HCT116 (cell line): ENCODE results near the gene CSGALNACT2. TPM values are rescaled to one million over a fixed set of nuclear protein-coding genes. Genes with fewer than 3 reads are reported as not detected.

Experiments used
- CEBPB ChIP-seq: IDR thresholded peaks from 2 replicates; pipeline ENCODE4 v1.6.1; 2012; ENCODE audit warnings: low read depth
- EZH2 ChIP-seq: fragments of 200-600 bp; sonication (generic); IDR thresholded peaks from 2 replicates; pipeline ENCODE4 v1.6.1; 2017; ENCODE audit warnings: antibody characterized with exemption, mixed run types
- JUND ChIP-seq: IDR thresholded peaks from 2 replicates; pipeline ENCODE4 v1.6.1; 2012
- RAD21 ChIP-seq: IDR thresholded peaks from 2 replicates; pipeline ENCODE4 v1.6.1; 2012; ENCODE audit warnings: low read depth, mild to moderate bottlenecking
- total RNA-seq: library from RNA; stranded (reverse); gene quantifications from one replicate; pipeline ENCODE4 v1.2.1, GENCODE V29; 2021; ENCODE audit not compliant: unreplicated experiment
- TF ChIP-seq, protein P1 (sequence below), 3 experiments: fragments of 200-600 bp in 1 of 3; sonication (generic) in 1 of 3; IDR thresholded peaks in 2 of 3; conservative IDR thresholded peaks in 1 of 3; 2 replicates each; pipeline ENCODE4 v1.5.1; 2012 to 2017; ENCODE audit warnings: low read depth in 2 of 3, low read length in 2 of 3, antibody characterized with exemption in 1 of 3, borderline replicate concordance in 1 of 3, control low read depth in 1 of 3, mild to moderate bottlenecking in 1 of 3, mixed read lengths in 1 of 3, mixed run types in 1 of 3, moderate library complexity in 1 of 3; ENCODE audit not compliant: insufficient read depth in 1 of 3
- TF ChIP-seq, protein P2 (sequence below): IDR thresholded peaks from 2 replicates; pipeline ENCODE4 v1.6.1; 2012
- TF ChIP-seq, protein P3 (sequence below): IDR thresholded peaks from 2 replicates; pipeline ENCODE4 v1.6.1; 2011; ENCODE audit warnings: mild to moderate bottlenecking, low read length, moderate library complexity; ENCODE audit not compliant: insufficient replicate concordance; ENCODE audit errors: extremely low read depth

The CSGALNACT2 gene
- total RNA-seq, 1 experiment from 2014 or later, result 9.9 TPM

DNA sequence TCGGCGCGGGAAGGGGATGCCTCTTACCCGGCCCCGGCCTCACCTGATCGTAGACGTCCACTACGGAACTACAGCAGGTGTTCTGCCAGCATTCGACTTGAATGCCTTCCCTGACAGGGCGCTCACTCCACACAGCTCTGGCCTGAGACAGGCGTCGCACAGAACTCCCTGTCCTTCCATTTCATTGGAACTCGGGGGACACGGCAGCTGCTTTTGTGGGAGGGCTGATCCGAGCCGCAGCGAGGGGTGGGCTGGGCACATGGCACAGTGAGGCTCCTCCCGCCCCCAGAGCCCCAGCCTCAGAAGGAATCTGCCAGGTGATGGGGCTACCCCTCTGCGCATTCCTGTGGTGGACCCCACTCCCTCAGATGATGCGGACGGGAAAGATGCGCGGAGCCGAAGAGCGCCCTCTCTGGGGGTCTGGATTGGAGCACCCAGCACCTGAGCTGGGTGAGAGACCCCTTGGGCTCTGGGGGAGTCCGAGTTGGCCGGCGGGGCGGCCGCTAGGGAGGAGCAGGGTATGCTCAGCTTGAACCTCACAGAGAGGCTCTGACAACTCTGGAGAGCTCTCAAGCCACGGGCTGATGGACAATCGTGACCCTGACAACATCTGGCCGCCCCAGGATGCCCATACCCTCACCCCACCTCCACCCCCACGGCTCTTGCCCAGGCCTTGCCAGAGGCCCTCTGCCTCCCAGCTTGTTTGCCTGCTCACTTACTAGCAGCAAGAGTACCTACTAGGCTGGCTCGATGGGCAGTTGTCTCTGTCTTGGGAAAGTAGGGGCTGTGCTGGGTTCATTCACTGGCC, 92.1 kb downstream of the CSGALNACT2 start (continued):
- TF ChIP-seq, protein P1, sequence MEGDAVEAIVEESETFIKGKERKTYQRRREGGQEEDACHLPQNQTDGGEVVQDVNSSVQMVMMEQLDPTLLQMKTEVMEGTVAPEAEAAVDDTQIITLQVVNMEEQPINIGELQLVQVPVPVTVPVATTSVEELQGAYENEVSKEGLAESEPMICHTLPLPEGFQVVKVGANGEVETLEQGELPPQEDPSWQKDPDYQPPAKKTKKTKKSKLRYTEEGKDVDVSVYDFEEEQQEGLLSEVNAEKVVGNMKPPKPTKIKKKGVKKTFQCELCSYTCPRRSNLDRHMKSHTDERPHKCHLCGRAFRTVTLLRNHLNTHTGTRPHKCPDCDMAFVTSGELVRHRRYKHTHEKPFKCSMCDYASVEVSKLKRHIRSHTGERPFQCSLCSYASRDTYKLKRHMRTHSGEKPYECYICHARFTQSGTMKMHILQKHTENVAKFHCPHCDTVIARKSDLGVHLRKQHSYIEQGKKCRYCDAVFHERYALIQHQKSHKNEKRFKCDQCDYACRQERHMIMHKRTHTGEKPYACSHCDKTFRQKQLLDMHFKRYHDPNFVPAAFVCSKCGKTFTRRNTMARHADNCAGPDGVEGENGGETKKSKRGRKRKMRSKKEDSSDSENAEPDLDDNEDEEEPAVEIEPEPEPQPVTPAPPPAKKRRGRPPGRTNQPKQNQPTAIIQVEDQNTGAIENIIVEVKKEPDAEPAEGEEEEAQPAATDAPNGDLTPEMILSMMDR (IDR thresholded peaks at IDR 0.05 in 2 of 3, conservative IDR thresholded peaks at IDR 0.05 in 1 of 3; ENCODE audit: borderline replicate concordance in 1 of 3, insufficient read depth in 1 of 3, low read depth in 2 of 3, low read length in 2 of 3), result no peak
- TF ChIP-seq, protein P2, sequence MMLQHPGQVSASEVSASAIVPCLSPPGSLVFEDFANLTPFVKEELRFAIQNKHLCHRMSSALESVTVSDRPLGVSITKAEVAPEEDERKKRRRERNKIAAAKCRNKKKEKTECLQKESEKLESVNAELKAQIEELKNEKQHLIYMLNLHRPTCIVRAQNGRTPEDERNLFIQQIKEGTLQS, result no peak
- TF ChIP-seq, protein P3, sequence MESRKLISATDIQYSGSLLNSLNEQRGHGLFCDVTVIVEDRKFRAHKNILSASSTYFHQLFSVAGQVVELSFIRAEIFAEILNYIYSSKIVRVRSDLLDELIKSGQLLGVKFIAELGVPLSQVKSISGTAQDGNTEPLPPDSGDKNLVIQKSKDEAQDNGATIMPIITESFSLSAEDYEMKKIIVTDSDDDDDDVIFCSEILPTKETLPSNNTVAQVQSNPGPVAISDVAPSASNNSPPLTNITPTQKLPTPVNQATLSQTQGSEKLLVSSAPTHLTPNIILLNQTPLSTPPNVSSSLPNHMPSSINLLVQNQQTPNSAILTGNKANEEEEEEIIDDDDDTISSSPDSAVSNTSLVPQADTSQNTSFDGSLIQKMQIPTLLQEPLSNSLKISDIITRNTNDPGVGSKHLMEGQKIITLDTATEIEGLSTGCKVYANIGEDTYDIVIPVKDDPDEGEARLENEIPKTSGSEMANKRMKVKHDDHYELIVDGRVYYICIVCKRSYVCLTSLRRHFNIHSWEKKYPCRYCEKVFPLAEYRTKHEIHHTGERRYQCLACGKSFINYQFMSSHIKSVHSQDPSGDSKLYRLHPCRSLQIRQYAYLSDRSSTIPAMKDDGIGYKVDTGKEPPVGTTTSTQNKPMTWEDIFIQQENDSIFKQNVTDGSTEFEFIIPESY, result no peak
- no peak for TF ChIP-seq EZH2
- no peak for TF ChIP-seq JUND
- no peak for TF ChIP-seq CEBPB
- TF ChIP-seq RAD21, result no peak
- TF ChIP-seq, all 23 proteins: peak for 0
